GM12801 (cell line): Measurements from ENCODE around the gene SLC7A4.

Experiments used
- CTCF ChIP-seq: IDR thresholded peaks from one replicate; pipeline ENCODE4 v1.5.1; 2011; ENCODE audit warnings: control low read depth; ENCODE audit not compliant: insufficient read length; ENCODE audit errors: extremely low read depth

SLC7A4 gene, protein sequence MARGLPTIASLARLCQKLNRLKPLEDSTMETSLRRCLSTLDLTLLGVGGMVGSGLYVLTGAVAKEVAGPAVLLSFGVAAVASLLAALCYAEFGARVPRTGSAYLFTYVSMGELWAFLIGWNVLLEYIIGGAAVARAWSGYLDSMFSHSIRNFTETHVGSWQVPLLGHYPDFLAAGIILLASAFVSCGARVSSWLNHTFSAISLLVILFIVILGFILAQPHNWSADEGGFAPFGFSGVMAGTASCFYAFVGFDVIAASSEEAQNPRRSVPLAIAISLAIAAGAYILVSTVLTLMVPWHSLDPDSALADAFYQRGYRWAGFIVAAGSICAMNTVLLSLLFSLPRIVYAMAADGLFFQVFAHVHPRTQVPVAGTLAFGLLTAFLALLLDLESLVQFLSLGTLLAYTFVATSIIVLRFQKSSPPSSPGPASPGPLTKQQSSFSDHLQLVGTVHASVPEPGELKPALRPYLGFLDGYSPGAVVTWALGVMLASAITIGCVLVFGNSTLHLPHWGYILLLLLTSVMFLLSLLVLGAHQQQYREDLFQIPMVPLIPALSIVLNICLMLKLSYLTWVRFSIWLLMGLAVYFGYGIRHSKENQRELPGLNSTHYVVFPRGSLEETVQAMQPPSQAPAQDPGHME

GRCh38 chr22:21032037-21032867 is at the start of gene SLC7A4:
TSS of gene SLC7A4 (minus strand) at chr22:21032561. CDS start at chr22:21031812, 749 bp downstream.
- TF ChIP-seq CTCF, result no peak

DNA sequence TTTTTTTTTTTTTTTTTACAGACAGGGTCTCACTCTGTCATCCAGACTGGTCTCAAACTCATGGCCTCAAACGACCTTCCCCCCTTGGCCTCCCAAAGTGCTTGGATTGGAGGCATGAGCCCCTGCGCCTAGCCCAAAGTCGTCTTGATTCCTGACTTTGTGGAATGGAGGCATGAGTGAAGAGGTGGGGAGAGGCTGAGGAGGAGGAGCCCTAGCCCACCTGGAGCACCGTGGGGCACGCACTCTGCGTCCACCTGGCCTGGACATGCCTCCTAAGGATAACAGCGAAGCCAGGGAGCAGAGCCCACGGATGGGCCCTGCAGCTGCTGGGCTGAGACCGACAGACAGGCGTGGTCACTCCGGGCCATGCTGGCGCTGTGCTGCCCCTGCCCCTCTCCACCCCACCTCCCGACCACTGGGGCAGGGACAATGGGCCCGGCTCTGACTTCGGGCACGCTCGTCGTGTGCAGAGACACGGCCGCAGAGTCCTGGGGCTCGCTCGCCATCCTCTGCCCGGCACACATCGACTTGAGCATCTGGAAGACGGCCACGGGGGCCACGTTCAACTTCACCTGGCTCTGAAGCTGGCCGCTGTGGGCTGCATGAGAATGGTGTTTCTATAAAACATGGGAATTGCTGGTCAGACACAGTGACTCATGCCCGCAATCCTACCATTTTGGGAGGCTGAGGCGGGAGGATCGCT is 48.2 kb upstream of the SLC7A4 start:
- no peak for TF ChIP-seq CTCF

DNA sequence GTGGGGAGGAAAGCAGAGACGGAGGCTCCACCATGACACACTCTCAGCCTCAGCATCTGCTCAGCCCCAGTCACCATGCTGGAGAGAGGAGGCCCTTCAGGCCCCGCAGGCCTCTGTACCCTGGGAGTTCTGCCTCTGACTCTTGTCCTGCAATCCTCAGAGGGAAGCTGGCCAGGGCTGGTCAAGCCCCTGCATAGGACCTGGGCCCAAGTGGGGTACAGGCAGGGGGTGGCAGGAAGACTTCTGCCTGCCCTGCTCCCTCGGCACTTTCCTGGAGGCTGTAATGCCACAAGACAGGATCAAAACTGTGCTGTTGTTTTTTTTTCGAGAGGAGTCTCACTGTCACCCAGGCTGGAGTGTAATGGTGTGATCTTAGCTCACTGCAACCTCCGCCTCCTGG is 47.1 kb upstream of the SLC7A4 start:
- TF ChIP-seq CTCF, result no peak

DNA sequence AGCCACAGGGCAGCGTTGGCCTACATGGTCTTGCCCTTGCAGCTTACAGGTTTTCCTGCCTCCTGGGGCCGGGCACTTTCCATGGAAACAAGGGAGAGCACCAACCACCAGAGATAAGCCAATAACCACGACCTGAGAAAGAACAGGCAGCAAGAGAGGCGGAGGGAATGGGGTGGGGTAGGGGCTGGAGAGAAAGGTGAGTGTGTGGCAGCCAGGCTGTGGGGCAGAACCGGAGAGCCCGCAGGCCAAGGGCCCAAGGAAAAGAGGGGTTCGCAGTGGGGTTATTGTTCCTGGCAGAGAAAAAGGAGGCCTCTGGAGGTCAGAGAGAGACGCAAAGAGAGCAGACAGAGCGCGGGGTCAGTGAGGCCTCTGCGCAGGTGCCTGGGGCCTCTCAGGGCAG is 46.6 kb upstream of the SLC7A4 start:
- TF ChIP-seq CTCF, result no peak

- TF ChIP-seq CTCF, result no peak
Measured at GRCh38 chr22:21077884-21078508, 45.6 kb upstream of the SLC7A4 start.

DNA sequence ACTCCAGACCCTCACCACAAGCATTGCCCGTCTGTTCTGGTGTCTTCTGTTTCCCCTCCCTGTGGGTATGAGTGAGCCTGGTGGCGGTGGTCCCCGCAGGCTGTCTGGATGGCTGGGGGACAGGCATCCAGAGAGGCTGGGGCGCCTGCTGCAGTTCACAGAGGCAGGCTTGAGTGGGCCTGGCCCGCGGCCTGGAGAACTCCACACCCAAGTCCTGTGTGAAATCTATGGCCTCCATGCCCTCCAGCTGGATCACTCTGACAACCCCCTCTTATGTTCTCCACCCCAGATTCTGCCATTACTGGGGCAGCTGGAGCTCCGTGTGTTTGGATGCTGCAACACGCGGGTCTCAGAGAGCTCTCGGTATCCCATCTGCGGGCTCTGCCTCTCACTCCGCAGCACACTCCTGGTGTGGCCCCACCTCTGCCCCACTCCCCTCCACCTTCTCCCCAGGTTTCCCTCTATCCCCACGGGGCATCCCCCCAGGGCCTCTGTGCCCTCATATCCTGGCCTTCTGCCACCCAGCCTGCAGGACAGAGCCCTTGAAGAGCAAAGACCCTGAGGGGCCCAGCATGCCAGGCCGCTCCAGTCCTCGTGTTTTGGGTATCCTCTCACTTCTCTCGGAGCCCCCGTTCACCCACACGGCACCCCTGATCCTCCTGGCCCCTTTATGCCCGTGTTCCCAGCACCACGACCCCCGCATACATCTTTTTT is 44.7 kb upstream of the SLC7A4 start:
- TF ChIP-seq CTCF, result no peak
